Fibroblast of skin of left quadriceps (primary cell): Measurements from ENCODE around the gene TNRC6B.
"Not testable (repeated sequence)": the region's sequence is repeated elsewhere in the genome, so short reads cannot be mapped to it uniquely, and the experiment has no call there.

Experiments used
- DNase-seq, 2 experiments: peaks; one replicate each; pipeline ENCODE4 v3.0.0-alpha.2; 2013; ENCODE audit warnings: low read depth in 2 of 2

TNRC6B gene

GRCh38 chr22:40177738-40178416, at the start of gene TNRC6B:
Gene TNRC6B, plus strand, starts transcription at chr22:40177925. Its CDS starts 211 bp downstream, at chr22:40178136.
- peak; percentile 95 for DNase-seq

GRCh38 chr22:40128989-40129388, 48.7 kb upstream of the TNRC6B start:
- no peak for DNase-seq

DNA sequence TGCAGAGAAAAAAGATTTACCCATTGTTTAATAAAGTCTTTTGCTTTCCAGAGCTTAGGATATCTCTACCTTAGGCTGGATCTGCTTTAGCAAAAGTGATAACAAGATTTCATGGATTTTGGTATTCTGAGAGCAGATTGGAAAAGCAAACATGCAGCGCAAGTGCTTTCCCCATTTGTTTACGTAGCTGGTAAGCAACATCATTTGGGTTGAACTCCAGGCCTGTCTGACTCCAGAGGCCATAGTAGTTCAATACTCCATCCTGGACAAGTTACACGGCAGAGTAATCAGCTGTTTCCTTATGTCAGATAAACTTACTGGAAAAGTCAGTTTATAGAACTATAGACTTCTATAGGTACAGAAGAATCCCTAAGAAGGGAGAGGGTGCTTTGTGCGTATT, 40.6 kb upstream of the TNRC6B start:
- DNase-seq = no peak

DNA sequence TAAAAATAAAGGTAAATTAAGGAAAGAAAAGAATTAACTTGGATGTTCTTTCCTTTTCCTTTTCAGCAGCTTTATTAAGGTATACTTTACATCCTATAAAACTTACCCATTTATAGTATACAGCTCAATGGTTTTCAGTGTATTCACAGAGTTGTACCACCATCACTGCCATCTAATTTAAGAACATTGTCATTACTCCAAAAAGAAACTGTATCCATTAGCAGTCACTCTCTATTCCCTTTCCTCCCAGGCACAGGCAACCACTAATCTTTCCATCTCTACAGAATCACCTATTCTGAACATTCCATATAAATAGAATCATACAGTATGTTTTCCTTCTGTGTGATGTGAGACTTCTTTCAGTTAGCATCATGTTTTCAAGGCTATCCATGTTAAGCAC, 38.9 kb upstream of the TNRC6B start:
- no peak for DNase-seq

- DNase-seq = no peak
These were observed 30.1 kb upstream of the TNRC6B start for GRCh38 chr22:40147388-40148176.

DNA sequence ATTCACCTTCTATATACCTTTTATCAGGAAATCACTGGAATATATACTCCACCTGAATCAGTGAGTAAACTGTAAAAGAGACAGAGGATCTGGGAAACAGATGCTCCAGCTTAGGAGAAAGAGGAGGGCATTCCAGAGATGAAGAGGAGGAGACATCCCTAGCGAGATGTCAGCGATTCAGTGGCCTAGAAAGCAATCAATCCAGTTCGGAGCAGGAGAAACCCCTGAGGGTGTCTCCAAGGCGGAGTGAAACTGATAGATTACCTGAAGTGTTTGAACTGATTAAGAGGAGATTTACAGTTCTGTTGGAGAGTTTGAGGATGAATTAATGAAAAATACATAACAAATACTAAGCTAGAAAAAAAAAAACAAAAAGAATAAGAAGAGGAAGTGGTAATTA, 24.5 kb upstream of the TNRC6B start:
- DNase-seq = no peak

- no peak for DNase-seq
These were observed 24.0 kb upstream of the TNRC6B start for GRCh38 chr22:40153705-40154104.

- DNase-seq = no peak
These were observed 21.7 kb upstream of the TNRC6B start for GRCh38 chr22:40156001-40156516.

DNA sequence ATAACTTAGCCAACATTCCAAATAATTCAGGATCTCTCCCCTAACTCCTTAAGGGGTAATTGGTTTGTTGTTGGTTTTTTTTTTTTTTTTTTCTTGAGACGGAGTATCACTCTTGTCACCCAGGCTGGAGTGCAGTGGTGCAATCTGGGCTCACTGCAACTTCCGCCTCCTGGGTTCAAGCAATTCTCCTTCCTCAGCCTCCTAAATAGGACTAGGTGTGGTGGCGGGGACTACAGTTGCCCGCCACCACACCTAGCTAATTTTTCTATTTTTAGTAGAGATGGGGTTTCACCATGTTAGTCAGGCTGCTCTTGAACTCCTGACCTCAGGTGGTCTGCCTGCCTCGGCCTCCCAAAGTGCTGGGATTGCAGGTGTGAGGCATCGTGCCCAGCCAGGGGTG, 21.0 kb upstream of the TNRC6B start:
- not testable (repeated sequence) for DNase-seq

DNA sequence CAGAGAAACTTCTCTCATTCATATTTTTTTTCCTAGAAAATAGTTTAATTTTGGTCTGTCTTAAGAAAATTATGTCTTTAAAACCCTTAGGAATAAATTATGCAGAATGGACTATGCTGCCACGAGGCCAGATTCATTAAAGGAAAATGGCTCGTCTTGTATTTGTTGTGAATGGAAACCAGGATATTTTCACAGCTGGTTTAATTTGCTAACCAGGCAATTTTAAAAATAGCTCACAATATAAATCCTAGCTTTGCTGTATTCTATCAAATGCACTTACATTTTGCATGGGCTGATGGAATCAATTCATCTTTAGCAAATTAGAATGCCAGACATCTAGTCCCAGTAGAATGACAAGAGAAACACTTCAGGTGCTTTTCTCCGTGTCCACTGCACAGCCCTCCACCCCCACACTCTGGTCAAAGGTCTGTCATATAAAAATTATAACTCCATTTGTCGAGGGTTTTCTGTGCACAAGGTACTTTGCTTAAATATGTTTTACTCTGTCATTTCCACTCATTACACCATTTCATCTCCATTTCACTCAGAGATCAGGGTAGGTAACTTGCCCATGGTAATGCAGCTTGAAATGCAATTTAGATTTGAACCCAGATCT, 20.3 kb upstream of the TNRC6B start:
- DNase-seq = no peak

DNA sequence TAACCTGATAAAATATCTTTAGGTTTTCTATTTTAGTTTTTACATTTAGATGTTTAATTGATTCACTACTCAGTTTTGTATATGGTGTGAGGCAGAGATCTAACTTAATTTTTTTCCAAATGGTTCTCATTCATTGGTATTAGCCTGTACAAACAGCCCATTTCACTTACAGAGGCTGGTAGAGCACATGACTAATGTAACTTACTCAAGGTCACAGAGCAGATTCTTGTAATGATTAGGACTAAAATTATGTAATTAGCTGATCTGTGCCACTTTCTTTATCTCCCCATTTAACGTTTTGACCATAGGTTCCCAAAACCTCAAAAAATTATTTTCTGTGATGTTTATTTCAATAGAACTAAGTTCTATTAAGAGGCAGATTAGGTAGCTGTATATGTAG, 16.5 kb upstream of the TNRC6B start:
- no peak for DNase-seq

DNA sequence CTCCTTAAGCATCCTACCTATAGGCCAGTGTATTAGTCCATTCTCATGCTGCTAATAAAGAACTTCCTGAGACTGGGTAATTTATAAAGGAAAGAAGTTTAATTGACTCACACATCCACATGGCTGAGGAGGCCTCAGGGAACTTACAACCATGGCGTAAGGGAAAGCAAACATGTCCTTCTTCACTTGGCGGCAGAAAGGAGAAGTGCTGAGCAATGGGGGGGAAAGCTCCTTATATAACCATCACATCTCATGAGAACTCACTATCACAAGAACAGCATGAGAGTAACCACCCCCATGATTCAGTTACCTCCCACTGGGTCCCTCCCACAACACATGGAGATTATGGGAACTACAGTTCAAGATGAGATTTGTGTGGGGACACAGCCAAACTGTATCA, 12.2 kb upstream of the TNRC6B start:
- not testable (repeated sequence) for DNase-seq

DNA sequence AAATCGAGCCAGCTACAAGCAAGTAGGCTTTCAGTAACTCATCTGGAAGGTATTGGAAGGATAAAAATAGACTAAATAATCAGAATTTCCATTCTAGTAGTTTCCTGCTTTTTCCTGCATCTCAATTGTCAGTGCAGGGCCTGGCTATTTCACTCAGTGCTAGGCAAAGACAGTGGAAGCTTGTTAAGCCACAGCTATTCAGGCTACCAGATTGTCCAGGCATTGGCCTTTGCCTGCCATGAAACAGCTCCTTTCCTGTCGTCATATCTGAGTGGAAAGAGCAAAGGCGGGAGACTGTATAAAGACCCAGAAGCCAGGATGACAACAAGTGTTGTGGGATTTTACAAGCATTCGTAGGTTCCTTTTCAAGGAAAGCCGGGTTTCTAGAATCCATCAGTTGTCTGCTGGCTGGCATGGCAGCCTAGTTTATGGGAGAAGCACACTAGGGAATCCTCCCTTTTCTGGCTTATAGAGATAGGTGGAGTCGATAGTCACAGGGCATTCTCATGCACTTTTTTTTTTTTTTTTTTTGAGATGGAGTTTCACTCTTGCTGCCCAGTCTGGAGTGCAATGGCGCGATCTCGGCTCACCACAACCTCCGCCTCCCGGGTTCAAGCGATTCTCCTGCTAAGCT, 2.0 kb upstream of the TNRC6B start:
- DNase-seq = no peak

- DNase-seq = peak in 1 of 2 experiments; percentile 32
These were observed 596 bp upstream of the TNRC6B start for GRCh38 chr22:40176921-40177737.

DNA sequence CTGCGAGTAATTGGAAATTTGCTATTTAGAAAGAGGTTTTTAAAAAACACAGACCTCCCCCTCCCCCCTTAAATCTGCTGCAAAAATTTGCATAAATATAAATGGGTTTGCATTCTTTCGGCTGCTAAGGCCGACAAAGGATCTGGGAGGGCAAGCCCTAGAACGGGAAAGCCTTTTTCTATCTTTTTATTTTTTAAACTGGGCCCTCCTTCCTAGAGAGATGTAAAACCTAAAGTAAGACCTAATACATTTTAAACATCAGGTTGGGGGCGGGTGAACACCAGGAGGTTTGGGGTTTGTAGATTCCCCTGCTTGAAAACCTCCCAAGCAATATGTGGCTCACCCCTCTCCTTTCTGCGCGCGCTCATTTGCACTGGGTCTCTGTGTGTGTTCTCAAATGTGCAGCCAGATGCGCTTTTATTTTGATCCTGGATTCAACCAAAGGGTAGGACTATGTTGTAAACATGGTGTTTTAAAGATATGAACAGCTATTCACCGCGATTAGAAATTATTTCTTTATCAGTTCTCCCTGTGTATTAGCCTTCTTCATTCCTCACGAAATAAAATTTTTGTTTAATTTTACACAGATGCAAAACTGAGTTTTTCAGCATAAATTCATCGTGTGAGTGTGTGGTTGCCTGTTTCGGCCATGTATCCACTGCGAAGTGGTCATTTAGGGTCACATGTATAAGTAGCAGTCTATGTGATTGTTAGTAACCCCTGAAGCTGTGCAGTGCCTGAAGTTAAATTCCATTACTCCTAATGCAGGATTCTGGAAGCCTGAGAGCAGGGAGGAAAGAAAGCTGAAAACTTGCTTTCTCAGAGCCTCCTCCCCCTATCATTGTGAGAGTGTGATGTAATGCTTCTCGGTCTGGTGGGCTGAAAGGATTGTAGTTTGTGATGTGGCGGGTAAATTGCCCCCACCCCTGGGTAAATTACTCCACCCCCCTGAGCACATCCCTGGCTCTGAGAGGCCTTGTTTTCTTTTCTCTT, 988 bp downstream of the TNRC6B start:
- peak in 1 of 2 experiments; percentile 43 for DNase-seq

DNA sequence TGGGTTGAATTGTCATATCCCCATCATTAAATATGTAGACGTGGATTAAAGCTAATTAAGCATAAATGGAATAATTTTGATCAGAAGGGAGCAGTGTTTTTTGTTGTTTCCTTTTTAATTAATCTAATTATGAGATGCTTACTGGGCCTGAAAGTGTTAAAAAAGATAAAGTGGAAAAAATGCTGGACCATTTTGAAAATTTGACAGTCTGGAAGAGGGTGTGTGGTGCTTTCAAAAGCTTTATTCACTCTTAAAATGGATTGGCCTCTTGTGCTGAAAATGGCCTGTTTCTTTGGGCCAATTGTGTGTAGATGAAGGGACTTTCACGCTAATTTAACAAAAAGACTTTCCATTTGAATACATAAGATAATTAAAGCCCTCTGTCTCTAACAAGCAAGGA, 1.8 kb downstream of the TNRC6B start:
- no peak for DNase-seq

DNA sequence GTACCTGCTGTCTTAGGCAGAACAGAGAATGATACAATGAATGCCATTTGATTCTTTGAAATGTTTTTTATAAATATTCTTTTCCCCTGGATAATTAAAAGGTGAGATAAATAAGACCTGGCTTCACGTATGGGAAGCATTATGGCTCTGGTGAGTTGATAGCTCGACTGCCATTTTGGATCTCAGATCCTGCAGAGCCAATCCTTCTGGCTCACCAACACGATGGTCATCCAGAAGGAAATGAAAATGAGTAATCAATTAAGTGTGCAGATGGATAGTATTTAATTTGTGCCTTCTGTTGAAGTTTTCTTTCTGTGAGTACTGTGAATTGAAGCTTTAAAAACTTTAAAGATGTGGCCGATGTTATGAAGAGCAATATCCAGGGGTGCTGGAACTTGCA, 2.7 kb downstream of the TNRC6B start:
- no peak for DNase-seq

- DNase-seq = no peak
These were observed 3.6 kb downstream of the TNRC6B start for GRCh38 chr22:40181323-40181722.

DNA sequence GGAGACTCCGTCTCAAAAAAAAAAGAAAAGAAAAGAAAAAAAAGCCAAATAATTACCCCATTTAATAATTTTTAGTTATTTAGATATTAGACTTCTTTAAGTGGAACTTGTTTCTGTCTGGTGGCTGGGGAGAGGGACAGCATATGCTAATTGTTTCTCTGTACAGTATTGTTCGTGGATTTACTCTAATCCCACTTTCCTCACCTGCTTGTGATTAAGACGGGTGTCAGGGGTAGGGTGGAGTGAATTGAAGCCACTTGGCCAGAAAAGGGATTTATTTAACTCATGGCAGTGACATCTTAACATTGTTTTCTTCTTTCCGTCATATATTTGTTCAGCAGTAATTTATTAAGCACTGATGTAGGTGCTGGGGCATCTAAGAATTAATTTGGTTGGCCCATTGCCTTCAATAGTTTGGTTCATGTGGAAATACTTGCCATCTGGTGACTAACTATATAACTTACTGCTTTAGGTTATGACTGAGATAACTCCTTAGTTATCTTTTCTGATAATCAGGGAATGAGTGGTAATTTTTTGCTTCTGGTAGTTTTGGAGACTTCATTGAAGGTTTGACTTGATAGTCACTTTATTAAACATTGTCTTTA, 4.6 kb downstream of the TNRC6B start:
- no peak for DNase-seq
